Fibroblast of skin of left quadriceps (primary cell): ENCODE results near the gene TTC24.
"Not testable (repeated sequence)": the region's sequence is repeated elsewhere in the genome, so short reads cannot be mapped to it uniquely, and the experiment has no call there.

ENCODE experiments used
- DNase-seq, 2 experiments: peaks; one replicate each; pipeline ENCODE4 v3.0.0-alpha.2; 2013; ENCODE audit warnings: low read depth in 2 of 2

The TTC24 gene

DNA sequence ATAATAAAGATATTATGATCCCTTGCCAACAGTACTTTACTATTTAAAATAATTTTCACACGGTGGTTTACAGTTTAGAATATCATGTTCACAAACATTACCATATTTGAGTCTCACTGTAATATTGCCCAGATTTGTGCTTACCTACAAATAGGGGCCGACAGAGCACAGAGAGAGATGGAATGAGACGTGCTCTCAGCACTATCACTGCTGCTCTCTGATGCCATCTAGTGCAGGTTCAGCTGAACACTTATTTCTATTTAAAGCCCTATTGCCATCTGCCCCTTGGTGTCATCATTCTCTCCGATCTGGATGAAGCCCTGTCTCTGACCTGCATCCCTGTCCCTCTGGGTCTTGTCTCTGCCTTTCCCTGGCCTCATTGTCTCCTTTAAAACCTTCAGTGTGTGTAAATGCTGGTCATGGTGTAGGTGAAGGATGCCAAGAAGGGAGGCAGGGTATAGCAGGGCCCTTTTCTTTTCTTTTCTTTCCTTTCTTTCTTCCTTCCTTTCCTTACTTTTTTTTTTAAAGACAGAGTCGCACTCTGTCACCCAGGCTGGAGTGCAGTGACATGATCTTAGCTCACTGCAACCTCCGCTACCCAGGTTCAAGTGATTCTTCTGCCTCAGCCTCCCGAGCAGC, 28.6 kb downstream of the TTC24 start:
- DNase-seq = peak; percentile 31 to 38

DNA sequence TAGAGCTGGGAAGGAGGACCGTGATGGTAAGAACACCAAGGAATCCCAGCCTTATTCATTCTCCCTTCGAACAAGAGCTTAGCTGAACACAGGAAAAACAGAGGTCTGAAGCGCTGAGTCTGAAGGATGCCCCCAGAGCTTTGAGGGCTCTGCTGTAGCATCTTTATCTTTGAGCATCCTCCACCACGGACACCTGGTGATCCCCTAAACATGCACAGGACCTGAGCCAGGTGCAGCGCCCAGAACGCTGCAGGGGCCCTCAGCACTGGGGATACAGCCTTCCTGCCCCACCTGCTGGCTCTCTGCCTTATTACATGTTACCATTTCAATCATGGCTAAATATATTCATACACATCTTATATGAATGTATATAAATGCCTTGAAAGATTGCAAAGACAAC, 29.5 kb downstream of the TTC24 start:
- no peak for DNase-seq

DNA sequence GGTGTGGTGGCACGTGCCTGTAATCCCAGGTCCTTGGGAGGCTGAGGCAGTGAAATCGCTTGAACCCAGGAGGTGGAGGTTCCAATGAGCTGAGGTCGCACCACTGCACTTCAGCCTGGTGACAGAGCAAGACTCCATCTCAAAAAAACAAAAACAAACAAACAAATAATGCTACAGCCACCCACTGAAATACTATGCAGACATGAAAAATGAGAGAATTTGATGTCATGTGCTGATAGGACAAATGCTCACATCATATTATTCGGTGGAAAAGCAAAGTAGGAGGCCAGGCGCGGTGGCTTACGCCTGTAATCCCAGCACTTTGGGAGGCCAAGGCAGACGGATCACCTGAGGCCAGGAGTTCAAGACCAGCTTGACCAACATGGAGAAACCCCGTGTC, 30.5 kb downstream of the TTC24 start:
- not testable (repeated sequence) for DNase-seq

DNA sequence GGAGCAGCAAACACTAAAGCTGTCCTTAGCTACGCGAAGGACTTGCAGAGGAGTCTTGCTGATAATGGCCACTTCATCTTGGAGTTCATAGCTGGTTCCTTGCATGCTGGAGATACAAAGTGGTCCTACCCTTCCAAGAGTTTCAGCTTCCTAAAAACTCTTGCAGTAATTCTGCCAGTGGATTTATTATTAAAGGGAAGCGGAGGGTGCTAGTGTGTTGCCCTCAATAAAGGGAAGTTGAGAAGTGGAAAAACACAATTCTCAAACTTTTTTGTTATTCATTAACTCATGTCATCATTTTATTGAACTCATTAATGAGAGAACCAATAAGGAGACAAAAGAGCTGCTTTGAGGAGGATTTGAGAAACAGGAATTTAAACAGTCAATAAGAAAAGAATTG, 33.1 kb downstream of the TTC24 start:
- DNase-seq = no peak

DNA sequence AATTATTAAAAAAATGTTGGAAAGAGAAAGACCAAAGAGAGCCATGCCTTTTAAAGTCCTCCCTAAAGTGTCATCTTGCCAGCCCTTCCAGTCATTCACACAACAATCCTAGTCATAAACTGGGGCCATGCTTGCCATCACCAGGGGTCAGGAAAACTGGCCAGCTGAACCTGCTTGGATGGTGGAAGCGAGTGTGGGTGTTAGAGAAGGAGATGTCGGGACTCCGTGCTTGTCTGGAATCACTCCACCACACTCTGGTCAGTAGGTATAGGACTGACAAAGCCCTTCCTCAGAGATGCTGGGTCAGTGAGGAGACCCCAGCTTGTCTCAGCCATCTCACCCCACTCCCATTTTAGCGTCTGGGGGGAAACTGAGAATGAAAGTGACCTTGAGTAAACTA, 36.4 kb downstream of the TTC24 start:
- DNase-seq = no peak

DNA sequence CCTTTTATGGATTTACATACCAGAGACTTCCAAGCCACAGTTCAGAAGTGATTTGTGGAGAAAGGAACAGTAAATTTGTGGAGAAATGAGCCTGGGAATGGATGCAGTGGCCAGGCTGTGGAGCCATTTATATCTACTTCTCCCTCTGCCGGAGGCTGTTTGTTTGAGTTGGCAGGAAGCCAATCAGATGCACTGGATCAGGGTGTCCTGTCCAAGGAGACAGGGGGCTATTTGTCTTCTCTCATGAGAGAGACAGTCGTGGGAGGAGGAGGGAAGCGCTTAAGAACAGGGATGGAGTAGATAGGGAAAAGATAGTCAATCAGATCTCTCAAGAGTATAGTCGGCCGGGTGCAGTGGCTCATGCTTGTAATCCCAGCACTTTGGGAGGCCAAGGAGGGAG, 36.9 kb downstream of the TTC24 start:
- DNase-seq = no peak

DNA sequence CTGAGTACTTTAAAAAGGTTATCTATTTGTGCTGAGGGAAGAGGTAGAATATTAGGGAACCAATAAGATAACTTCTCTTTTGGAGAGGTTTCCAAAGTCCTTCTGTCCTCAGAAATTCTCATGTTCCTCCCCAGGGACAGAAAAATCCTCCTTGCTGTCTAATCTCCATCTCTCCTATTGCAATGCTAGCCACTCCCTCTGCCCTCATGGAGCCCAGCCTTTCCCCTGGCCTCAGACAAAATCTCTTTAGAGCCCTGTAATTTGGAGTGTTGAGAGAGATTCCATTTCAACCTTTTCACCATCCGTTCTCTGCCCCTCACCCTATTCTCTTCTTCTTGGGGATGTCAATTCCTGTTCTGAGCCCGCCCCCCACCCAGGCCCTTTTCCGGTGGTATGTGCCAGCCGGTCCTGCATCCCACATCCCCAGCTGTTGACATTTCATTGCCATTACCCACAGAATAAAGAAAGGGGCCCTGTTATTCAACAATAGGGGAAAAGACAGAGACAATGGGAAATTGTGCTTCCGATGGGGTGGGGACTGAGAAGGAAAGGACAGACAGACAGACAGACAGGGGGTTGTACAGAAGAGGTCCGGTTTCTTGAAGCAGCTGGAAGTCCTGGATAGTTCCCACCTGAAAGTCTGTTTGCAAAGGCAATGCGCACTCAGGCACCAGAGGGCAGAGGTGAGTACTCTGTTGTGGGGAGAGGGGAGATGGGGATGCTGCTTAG, 39.5 kb downstream of the TTC24 start, which contains the start of gene HAPLN2:
Gene HAPLN2 (plus strand): TSS at position 563 of the 729 bp plus-strand sequence. CDS start 4,076 bp downstream, outside the sequence.
- DNase-seq = no peak

DNA sequence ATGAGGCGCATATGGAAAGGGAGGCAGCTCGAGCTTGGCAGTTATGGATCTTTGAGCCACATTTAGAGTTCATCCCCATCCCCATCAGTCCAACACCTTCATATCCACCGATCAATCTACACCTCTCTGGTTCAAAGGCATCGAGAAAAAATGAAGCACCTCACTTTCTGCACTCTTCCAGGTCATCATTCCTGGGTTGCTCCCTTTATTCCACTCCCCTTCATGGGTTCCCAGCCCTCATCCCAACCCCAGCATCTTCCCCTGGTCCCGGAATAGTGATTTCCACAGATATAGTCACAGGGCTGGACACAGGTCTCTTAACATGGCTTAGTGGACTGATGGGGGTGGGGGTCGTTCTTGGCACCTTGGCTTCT, 40.0 kb downstream of the TTC24 start:
- DNase-seq = no peak

DNA sequence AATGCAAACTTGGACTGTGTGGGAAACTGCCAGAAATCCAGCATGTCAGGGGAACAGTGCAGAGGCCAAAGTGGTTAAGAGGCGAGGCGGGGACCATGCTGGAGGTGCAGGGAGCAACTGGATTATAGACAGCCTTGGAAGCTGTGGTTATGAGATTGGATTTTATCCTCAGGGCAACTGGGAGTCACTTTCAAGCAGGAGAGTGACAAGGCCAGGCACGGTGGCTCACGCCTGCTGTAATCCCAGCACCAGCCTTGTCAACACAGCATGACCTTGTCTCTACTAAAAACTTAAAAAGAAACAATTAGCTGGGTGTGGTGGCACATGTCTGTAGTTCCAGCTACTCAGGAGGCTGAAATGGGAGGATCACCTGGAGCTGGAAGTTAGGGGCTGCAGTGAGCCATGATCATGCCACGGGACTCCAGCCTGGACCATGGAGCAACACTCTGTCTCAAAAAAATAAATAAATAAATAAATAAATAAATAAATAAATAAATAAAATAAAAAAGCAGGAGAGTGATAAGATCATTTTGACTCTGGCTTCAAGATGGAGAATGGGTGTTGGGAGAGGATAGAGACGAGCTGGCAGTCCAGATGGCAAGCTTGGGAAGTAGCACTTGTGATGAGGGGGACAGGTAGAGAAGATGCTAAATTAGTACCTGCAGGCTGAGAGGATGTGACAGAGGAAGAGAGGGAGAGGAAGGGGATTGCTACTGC, 43.2 kb downstream of the TTC24 start:
- no peak for DNase-seq

DNA sequence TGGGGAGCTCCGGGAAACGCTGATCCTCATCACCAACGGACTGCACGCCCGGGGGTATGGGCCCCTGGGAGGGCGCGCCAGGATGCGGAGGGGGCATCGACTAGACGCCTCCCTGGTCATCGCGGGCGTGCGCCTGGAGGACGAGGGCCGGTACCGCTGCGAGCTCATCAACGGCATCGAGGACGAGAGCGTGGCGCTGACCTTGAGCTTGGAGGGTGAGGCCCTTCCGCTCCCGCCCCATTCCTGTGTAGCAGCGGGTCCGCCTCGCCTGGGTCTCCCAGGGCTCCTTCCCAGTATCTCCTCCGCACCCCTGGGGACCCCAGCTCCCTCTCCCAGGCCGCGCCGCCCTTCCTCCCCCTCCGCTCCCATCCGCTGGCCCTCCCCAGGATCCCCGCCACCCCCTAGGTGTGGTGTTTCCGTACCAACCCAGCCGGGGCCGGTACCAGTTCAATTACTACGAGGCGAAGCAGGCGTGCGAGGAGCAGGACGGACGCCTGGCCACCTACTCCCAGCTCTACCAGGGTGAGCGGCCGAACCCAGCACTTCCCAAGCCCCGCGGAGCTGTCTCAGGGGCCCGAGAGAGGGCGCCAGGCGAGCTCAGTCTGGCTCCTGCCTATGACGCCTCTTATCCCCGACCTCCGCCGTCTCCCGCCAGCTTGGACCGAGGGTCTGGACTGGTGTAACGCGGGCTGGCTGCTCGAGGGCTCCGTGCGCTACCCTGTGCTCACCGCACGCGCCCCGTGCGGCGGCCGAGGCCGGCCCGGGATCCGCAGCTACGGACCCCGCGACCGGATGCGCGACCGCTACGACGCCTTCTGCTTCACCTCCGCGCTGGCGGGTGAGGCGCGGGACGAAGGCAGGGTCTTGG, 44.7 kb downstream of the TTC24 start:
- DNase-seq = no peak

DNA sequence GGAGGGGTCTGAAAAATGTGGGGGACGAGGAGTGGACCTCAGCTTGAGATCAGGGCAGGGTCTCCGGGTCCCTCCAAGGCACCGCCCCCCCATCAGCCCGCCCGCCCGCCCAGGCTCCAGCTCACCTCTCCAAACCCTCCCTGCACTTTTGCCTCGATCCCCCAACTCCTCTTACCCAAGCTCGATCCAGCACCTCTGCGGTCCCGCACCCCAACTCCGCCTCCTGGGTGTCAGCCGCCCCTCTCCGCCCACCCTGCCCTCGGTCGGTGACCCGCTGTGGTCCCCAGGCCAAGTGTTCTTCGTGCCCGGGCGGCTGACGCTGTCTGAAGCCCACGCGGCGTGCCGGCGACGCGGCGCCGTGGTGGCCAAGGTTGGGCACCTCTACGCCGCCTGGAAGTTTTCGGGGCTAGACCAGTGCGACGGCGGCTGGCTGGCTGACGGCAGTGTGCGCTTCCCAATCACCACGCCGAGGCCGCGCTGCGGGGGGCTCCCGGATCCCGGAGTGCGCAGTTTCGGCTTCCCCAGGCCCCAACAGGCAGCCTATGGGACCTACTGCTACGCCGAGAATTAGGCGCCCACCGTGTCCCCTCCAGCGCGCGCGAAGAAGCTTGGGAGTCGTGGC, 45.4 kb downstream of the TTC24 start:
- DNase-seq = no peak

DNA sequence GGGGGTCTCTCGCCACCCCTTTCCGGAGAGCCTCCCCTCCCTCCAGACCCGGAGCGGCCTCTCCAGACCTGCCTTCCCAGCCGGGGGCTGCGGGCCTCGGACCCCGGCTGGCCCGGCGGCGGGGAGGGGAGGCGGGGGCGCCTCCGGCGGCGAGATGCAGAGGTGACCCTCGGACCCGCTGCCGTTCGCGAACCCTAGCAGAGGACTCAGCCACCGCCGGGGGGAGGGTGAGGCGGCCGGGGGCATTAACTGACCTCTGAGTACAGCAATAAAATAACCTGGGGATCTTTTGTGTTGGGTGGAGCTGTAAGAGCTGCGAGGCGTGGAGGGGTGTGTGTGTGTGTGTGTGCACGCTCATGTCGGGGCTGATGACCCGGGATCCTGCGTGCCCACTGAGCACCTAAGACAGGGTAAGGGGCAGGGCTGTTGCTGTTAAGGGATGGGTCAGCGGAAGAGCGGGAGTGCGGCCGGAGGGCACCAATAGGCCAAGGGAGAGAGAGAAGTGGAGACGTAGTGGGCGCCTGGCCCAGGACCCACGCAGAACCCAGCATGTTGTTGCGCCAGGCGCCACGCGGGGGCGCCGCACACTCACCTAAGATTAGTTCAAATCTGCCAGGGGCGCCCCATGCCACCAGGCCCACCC, 46.0 kb downstream of the TTC24 start:
- DNase-seq = no peak

DNA sequence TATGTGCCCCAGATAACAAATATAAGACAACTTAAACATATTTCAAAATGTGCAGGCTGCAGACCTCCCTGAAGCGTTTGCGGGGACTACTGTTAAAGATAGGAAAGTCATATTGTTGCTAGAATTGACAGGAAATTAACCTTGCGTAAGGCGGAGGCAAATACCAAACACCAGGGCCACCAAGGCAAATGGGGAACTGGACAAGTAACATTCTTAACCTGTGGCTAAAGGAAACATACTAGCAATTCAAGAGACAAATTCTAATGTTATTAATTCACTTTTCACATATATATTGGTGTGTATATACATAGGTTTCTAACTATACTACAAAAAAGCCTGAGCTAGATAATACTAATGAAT, 46.5 kb downstream of the TTC24 start:
- no peak for DNase-seq

DNA sequence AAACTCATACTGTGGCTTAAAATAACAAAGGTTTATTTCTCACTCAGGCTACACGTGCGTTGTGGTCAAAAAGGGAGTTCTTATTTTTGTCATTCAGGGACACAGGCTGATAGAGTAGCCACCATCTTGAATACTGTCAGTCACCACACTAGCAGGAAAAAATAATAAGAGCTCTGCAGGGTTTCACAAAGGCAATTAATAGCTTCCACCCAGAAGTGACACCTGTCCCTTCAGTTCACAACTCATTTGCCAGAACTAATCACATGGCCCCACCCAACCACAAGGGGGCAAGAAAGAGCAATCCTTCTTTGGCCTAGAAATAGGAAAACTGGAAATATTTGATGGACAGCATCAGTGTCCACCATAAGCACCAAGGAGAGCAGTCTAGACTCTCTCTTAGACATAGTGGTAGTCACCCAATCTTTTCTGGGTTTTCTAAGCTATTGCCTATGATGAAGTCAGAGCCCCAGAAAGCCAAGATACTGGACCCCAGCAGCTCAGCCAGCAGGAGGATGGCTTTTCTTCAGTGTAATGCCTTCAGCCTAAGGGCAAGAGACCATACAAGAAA, 47.9 kb downstream of the TTC24 start:
- DNase-seq = no peak

DNA sequence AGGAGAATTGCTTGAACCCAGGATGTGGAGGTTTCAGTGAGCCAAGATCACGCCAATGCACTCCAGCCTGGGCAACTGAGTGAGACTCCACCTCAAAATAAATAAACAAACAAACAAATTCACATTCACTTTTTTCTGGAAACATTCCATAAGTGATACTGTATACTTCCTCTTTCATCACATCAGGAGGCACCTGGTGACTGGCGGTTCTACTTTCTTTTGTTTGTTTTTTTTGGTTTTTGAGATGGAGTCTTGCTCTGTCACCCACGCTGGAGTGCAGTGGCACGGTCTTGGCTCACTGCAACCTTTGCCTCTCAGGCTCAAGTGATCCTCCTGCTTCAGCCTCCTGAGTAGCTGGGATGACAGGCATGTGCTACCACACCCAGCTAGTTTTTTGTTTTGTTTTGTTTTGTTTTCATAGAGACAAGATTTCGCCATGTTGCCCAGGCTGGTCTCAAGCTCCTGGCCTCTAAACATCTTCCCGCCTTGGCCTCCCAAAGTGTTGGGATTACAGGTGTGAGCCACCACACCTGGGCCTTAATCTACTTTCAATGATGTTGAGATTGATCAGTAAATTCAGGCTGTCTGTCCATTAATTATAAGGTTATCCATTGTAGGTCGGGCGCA, 50.4 kb downstream of the TTC24 start:
- DNase-seq = no peak

DNA sequence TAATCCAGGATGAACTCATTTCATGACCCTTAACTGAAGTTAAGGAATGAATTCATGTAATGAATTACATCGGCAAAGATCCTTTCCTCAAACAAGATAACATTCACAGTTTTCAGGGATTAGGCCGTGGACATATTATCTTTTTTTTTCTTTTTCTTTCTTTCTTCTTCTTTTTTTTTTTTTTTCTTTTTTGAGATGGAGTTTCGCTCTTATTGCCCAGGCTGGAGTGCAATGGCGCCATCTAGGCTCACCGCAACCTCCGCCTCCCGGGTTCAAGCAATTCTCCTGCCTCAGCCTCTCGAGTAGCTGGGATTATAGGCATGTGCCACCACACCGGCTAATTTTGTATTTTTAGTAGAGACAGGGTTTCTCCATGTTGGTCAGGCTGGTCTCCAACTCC, 51.6 kb downstream of the TTC24 start:
- not testable (repeated sequence) for DNase-seq

DNA sequence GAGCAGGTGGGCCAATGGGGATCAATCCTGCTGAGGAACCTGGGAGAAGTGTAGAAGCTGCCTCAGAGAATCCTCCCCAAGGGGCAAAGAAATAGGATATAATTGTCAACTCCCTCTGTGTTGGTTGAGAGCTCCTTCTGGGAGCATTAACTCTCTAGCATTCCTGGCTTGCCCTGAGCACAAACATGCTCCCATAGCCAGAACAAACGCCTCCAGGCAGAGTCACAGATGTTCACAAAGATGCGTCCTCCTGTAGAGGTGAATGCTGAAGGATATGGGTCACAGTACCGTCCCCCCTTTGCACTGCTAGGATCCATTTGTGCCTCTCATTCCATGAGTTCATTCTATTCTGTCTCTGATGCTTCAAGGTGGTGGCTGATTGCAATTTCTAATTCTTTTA, 52.8 kb downstream of the TTC24 start:
- DNase-seq = no peak
